Stomach (tissue), 9 donors: ENCODE results near the gene PPP1R12A. TPM values are rescaled to one million over a fixed set of nuclear protein-coding genes. Genes with fewer than 3 reads are reported as not detected.

Experiments
- DNase-seq, 2 donors: peaks; one replicate each; pipeline versions ENCODE4 v3.0.0 to v3.0.0-alpha.2; 2013 to 2019
- H3K27ac ChIP-seq, 5 donors: fragments of 200-600 bp in 4 of 5; sonication (generic) in 4 of 5; one replicate each; pipeline ENCODE4 v1.5.1; 2013 to 2019; ENCODE audit warnings: mild to moderate bottlenecking in 1 of 5, moderate library complexity in 1 of 5
- H3K27me3 ChIP-seq, 3 donors: fragments of 200-600 bp; sonication (generic); one replicate each; pipeline ENCODE4 v1.5.1; 2017 to 2019; ENCODE audit warnings: mixed run types in 1 of 3
- H3K36me3 ChIP-seq, 4 donors: fragments of 200-600 bp; sonication (generic); 1 replicate in 3 of 4; 2 replicates in 1 of 4; pipeline ENCODE4 v1.5.1; 2016 to 2019
- H3K4me1 ChIP-seq, 4 donors: fragments of 200-600 bp; sonication (generic); one replicate each; pipeline ENCODE4 v1.5.1; 2016 to 2019
- H3K4me3 ChIP-seq, 4 donors: fragments of 200-600 bp; sonication (generic) in 3 of 4; one replicate each; pipeline ENCODE4 v1.5.1; 2016 to 2019; ENCODE audit warnings: mild to moderate bottlenecking in 1 of 4
- H3K9me3 ChIP-seq, 4 donors: fragments of 200-600 bp; sonication (generic); one replicate each; pipeline ENCODE4 v1.5.1; 2016 to 2019
- CTCF ChIP-seq, 7 experiments: fragments of 450-650 bp in 4 of 7; fragments of 200-600 bp in 3 of 7; sonication (generic) in 3 of 7; IDR thresholded peaks; one replicate each; pipeline ENCODE4 v1.5.1; 2016 to 2019; ENCODE audit warnings: antibody characterized with exemption in 7 of 7, control low read depth in 2 of 7, mild to moderate bottlenecking in 1 of 7
- EP300 ChIP-seq: sonication (generic); formaldehyde crosslinking; IDR thresholded peaks from one replicate; pipeline ENCODE4 v1.6.1; 2017; ENCODE audit warnings: antibody characterized with exemption
- POLR2A ChIP-seq, 4 donors: fragments of 450-650 bp; IDR thresholded peaks; one replicate each; pipeline ENCODE4 v1.6.1; 2016; ENCODE audit warnings: antibody characterized with exemption in 4 of 4, control low read depth in 2 of 4, mild to moderate bottlenecking in 1 of 4, moderate library complexity in 1 of 4
- POLR2AphosphoS5 ChIP-seq, 3 donors: sonication (generic); formaldehyde crosslinking; IDR thresholded peaks; one replicate each; pipeline ENCODE4 v1.6.1; 2016; ENCODE audit warnings: antibody characterized with exemption in 3 of 3
- WGBS, 5 donors: extraction: QIAGEN DNeasy Blood & Tissue Kit in 3 of 5; methylation state at CpG; one replicate each; pipeline versions ENCODE4 v1.1.5 to v1.1.7; 2013 to 2018; 5-methylcytosine and 5-hydroxymethylcytosine counted together
- intact Hi-C: fragments of 100-400 bp; cut with DNase I; formaldehyde crosslinking; loops from one replicate; pipeline ENCODE4 v1.15.1; 2023; ENCODE audit warnings: low total_unique reads
- polyA plus RNA-seq, 3 donors: library from polyadenylated mRNA; stranded (reverse); fragments of 200-250 nt; gene quantifications; one replicate each; pipeline ENCODE4 v1.2.3, GENCODE V29; 2013
- total RNA-seq, 5 donors: library from RNA; depleted of rRNA; stranded (reverse); fragments of >200 nt; gene quantifications; one replicate each; pipeline versions ENCODE4 v1.1.0 to v1.2.3, GENCODE V29; 2014 to 2016
- donor health status: healthy with polysubstance abuse.
- donor health status: Bipolar disorder and iron deficiency.
- donor health status: healthy.

PPP1R12A gene
- total and polyA plus RNA-seq, 8 donors, result 7.5 to 425 (median 112) TPM

- peaks cover 0 to 9% (median 1%) of the 10 kb centered on the region in 4 donors for H3K4me1 ChIP-seq
- 70 to 86% (median 77%) methylated on average over 1 of the region's 1 CpG for WGBS, 5 donors
- peaks cover 0 to 56% (median 54%) of the 10 kb centered on the region in 4 donors for H3K36me3 ChIP-seq
Measured at GRCh38 chr12:79776111-79776510, 158.8 kb downstream of the PPP1R12A start.

GRCh38 chr12:79775355-79776027, 159.4 kb downstream of the PPP1R12A start:
- Histone ChIP-seq H3K27ac (peak overlapping the region in 3 of 5 donors; percentile 5 to 25 (median 10)), H3K4me1 (peaks cover 0 to 9% (median 1%) of the 10 kb centered on the region in 4 donors), H3K36me3 (peaks cover 0 to 53% (median 49%) of the 10 kb centered on the region in 4 donors), H3K27me3 (no peaks in the 10 kb centered on the region), H3K4me3 (no peak overlapping the region), H3K9me3 (no peaks in the 10 kb centered on the region)
- TF ChIP-seq CTCF (IDR thresholded peaks at IDR 0.05), result no peak
- no peak for TF ChIP-seq POLR2AphosphoS5 (IDR thresholded peaks at IDR 0.05)
- 61 to 85% (median 78%) methylated on average over 3 of the region's 3 CpGs for WGBS, 5 donors
- intact Hi-C loops, result no loop called here
- DNase-seq, result no peak

More at GRCh38 chr12:79776111-79776510, 158.8 kb downstream of the PPP1R12A start:
- no peak for DNase-seq
- Histone ChIP-seq H3K27me3 (no peaks in the 10 kb centered on the region), H3K9me3 (no peaks in the 10 kb centered on the region), H3K4me3 (no peak overlapping the region), H3K27ac (peak overlapping the region in 3 of 5 donors; percentile 5 to 25 (median 10))
- intact Hi-C loops, result no loop called here
- no peak for TF ChIP-seq EP300
- no peak for TF ChIP-seq CTCF (IDR thresholded peaks at IDR 0.05)
- TF ChIP-seq POLR2AphosphoS5 (IDR thresholded peaks at IDR 0.05), result no peak

GRCh38 chr12:79773896-79774295, 161.0 kb downstream of the PPP1R12A start:
- Histone ChIP-seq H3K4me3 (no peak overlapping the region), H3K9me3 (no peaks in the 10 kb centered on the region), H3K36me3 (peaks cover 0 to 39% (median 35%) of the 10 kb centered on the region in 4 donors), H3K4me1 (peaks cover 0 to 13% (median 1%) of the 10 kb centered on the region in 4 donors), H3K27me3 (no peaks in the 10 kb centered on the region), H3K27ac (no peak overlapping the region)
- DNase-seq, result no peak
- TF ChIP-seq CTCF (IDR thresholded peaks at IDR 0.05), result no peak
- no peak for TF ChIP-seq EP300
- no peak for TF ChIP-seq POLR2A (IDR thresholded peaks at IDR 0.05)
- TF ChIP-seq POLR2AphosphoS5 (IDR thresholded peaks at IDR 0.05), result no peak
- intact Hi-C loops, result no loop called here

- 88 to 94% (median 91%) methylated on average over 2 of the region's 2 CpGs for WGBS, 5 donors
- no peak for DNase-seq
- Histone ChIP-seq H3K27me3 (no peaks in the 10 kb centered on the region), H3K36me3 (peaks cover 0 to 12% (median 10%) of the 10 kb centered on the region in 4 donors), H3K4me1 (peaks cover 0 to 7% (median 0%) of the 10 kb centered on the region in 4 donors), H3K27ac (no peak overlapping the region), H3K9me3 (no peaks in the 10 kb centered on the region), H3K4me3 (no peak overlapping the region)
- TF ChIP-seq CTCF (IDR thresholded peaks at IDR 0.05) (no peak), EP300 (no peak), POLR2AphosphoS5 (IDR thresholded peaks at IDR 0.05) (no peak), POLR2A (IDR thresholded peaks at IDR 0.05) (no peak)
- intact Hi-C loops, result no loop called here
Measured at GRCh38 chr12:79769860-79770485, 164.9 kb downstream of the PPP1R12A start.
